ENCODE results near the gene B3GALT5. TPM values are rescaled to one million over a fixed set of nuclear protein-coding genes. Genes with fewer than 3 reads are reported as not detected.

The B3GALT5 gene
- total RNA-seq, 1 experiment from 2014 or later: 5.4 TPM

GRCh38 chr21:39662411-39662953, 49.7 kb downstream of the B3GALT5 start:
- no peak overlapping the region for H3K4me3 ChIP-seq
- H3K27ac ChIP-seq: no peak overlapping the region
- no peaks in the 10 kb centered on the region for H3K9me3 ChIP-seq (replicated peaks)
- no peaks in the 10 kb centered on the region for H3K27me3 ChIP-seq
- DNase-seq: no peak
- no peaks in the 10 kb centered on the region; the same call in 1 of the 2 replicates for H3K36me3 ChIP-seq
- peaks cover 36% of the 10 kb centered on the region for H3K4me1 ChIP-seq

GRCh38 chr21:39663066-39663465, 50.3 kb downstream of the B3GALT5 start:
- Histone ChIP-seq H3K36me3 (no peaks in the 10 kb centered on the region; the same call in 1 of the 2 replicates), H3K27me3 (no peaks in the 10 kb centered on the region), H3K9me3 (replicated peaks) (no peaks in the 10 kb centered on the region), H3K4me1 (peaks cover 37% of the 10 kb centered on the region), H3K27ac (no peak overlapping the region), H3K4me3 (no peak overlapping the region)
- DNase-seq: no peak

GRCh38 chr21:39663742-39664492, 51.2 kb downstream of the B3GALT5 start:
- Histone ChIP-seq H3K9me3 (replicated peaks) (no peaks in the 10 kb centered on the region), H3K27me3 (no peaks in the 10 kb centered on the region), H3K27ac (no peak overlapping the region), H3K4me1 (peaks cover 37% of the 10 kb centered on the region), H3K36me3 (no peaks in the 10 kb centered on the region; the same call in 1 of the 2 replicates), H3K4me3 (no peak overlapping the region)
- DNase-seq: no peak

- no peaks in the 10 kb centered on the region for H3K27me3 ChIP-seq
- DNase-seq: no peak
- peaks cover 37% of the 10 kb centered on the region for H3K4me1 ChIP-seq
- H3K27ac ChIP-seq: no peak overlapping the region
- H3K9me3 ChIP-seq (replicated peaks): no peaks in the 10 kb centered on the region
- H3K36me3 ChIP-seq: no peaks in the 10 kb centered on the region; the same call in 1 of the 2 replicates
- no peak overlapping the region for H3K4me3 ChIP-seq
These were observed 51.8 kb downstream of the B3GALT5 start for GRCh38 chr21:39664586-39664985.

GRCh38 chr21:39666026-39666425, 53.3 kb downstream of the B3GALT5 start:
- Histone ChIP-seq H3K27ac (peak overlapping the region; percentile 52), H3K9me3 (replicated peaks) (no peaks in the 10 kb centered on the region), H3K36me3 (no peaks in the 10 kb centered on the region; the same call in 1 of the 2 replicates), H3K27me3 (no peaks in the 10 kb centered on the region), H3K4me1 (peaks cover 28% of the 10 kb centered on the region), H3K4me3 (no peak overlapping the region)
- DNase-seq: no peak

- peak overlapping the region; percentile 52 for H3K27ac ChIP-seq
- no peaks in the 10 kb centered on the region for H3K9me3 ChIP-seq (replicated peaks)
- DNase-seq: peak; percentile 90 to 94
- no peaks in the 10 kb centered on the region for H3K27me3 ChIP-seq
- H3K4me1 ChIP-seq: peaks cover 20% of the 10 kb centered on the region
- H3K36me3 ChIP-seq: no peaks in the 10 kb centered on the region; the same call in 1 of the 2 replicates
- no peak overlapping the region for H3K4me3 ChIP-seq
These were observed 54.1 kb downstream of the B3GALT5 start for GRCh38 chr21:39666681-39667315.

GRCh38 chr21:39667353-39667891, 54.7 kb downstream of the B3GALT5 start:
- H3K36me3 ChIP-seq: no peaks in the 10 kb centered on the region
- no peak overlapping the region for H3K4me3 ChIP-seq
- peaks cover 20% of the 10 kb centered on the region for H3K4me1 ChIP-seq
- no peaks in the 10 kb centered on the region for H3K27me3 ChIP-seq
- peak overlapping the region; percentile 52; the same call in 1 of the 2 replicates for H3K27ac ChIP-seq
- DNase-seq: peak in 1 of 2 experiments; percentile 40
- H3K9me3 ChIP-seq (replicated peaks): no peaks in the 10 kb centered on the region

- Histone ChIP-seq H3K9me3 (replicated peaks) (no peaks in the 10 kb centered on the region), H3K36me3 (no peaks in the 10 kb centered on the region), H3K27me3 (no peaks in the 10 kb centered on the region), H3K27ac (no peak overlapping the region), H3K4me3 (no peak overlapping the region), H3K4me1 (peaks cover 20% of the 10 kb centered on the region)
- DNase-seq: no peak
These were observed 55.6 kb downstream of the B3GALT5 start for GRCh38 chr21:39668369-39668768.

- H3K27ac ChIP-seq: no peak overlapping the region
- no peaks in the 10 kb centered on the region for H3K9me3 ChIP-seq (replicated peaks)
- H3K4me3 ChIP-seq: no peak overlapping the region
- DNase-seq: peak in 1 of 2 experiments; percentile 41
- peaks cover 20% of the 10 kb centered on the region for H3K4me1 ChIP-seq
- H3K27me3 ChIP-seq: no peaks in the 10 kb centered on the region
- no peaks in the 10 kb centered on the region for H3K36me3 ChIP-seq
These were observed 56.7 kb downstream of the B3GALT5 start for GRCh38 chr21:39669485-39669884.

- no peak for DNase-seq
- H3K4me3 ChIP-seq: no peak overlapping the region
- no peaks in the 10 kb centered on the region for H3K9me3 ChIP-seq (replicated peaks)
- H3K36me3 ChIP-seq: no peaks in the 10 kb centered on the region
- H3K4me1 ChIP-seq: peaks cover 21% of the 10 kb centered on the region
- H3K27me3 ChIP-seq: no peaks in the 10 kb centered on the region
- H3K27ac ChIP-seq: no peak overlapping the region
These were observed 57.4 kb downstream of the B3GALT5 start for GRCh38 chr21:39669976-39670661.

GRCh38 chr21:39670701-39671100, 58.0 kb downstream of the B3GALT5 start:
- Histone ChIP-seq H3K4me3 (no peak overlapping the region), H3K9me3 (replicated peaks) (no peaks in the 10 kb centered on the region), H3K27me3 (no peaks in the 10 kb centered on the region), H3K4me1 (peaks cover 26% of the 10 kb centered on the region), H3K27ac (no peak overlapping the region), H3K36me3 (no peaks in the 10 kb centered on the region)
- no peak for DNase-seq

GRCh38 chr21:39671986-39672385, 59.2 kb downstream of the B3GALT5 start:
- Histone ChIP-seq H3K27ac (no peak overlapping the region), H3K4me3 (no peak overlapping the region), H3K36me3 (no peaks in the 10 kb centered on the region), H3K27me3 (no peaks in the 10 kb centered on the region), H3K9me3 (replicated peaks) (no peaks in the 10 kb centered on the region), H3K4me1 (peaks cover 21% of the 10 kb centered on the region)
- no peak for DNase-seq

- Histone ChIP-seq H3K27me3 (no peaks in the 10 kb centered on the region), H3K36me3 (no peaks in the 10 kb centered on the region), H3K27ac (no peak overlapping the region), H3K4me3 (no peak overlapping the region), H3K4me1 (peaks cover 16% of the 10 kb centered on the region), H3K9me3 (replicated peaks) (no peaks in the 10 kb centered on the region)
- no peak for DNase-seq
These were observed 60.4 kb downstream of the B3GALT5 start for GRCh38 chr21:39673163-39673562.

GRCh38 chr21:39673736-39674135, 61.0 kb downstream of the B3GALT5 start:
- no peak overlapping the region for H3K4me3 ChIP-seq
- no peaks in the 10 kb centered on the region for H3K27me3 ChIP-seq
- H3K4me1 ChIP-seq: peaks cover 16% of the 10 kb centered on the region
- H3K27ac ChIP-seq: no peak overlapping the region
- H3K36me3 ChIP-seq: no peaks in the 10 kb centered on the region
- DNase-seq: peak in 1 of 2 experiments; percentile 38
- no peaks in the 10 kb centered on the region for H3K9me3 ChIP-seq (replicated peaks)

Measured in SJCRH30 (cell line).